HG03460 (cell line): ENCODE results near the gene RAP1A.
"Not testable (repeated sequence)": the region's sequence is repeated elsewhere in the genome, so short reads cannot be mapped to it uniquely, and the experiment has no call there.

Experiments
- ATAC-seq: cut with Tn5 transposase; IDR thresholded peaks from one replicate; pipeline ENCODE4 v1.9.1; 2021; ENCODE audit not compliant: unreplicated experiment

The RAP1A gene

GRCh38 chr1:111660204-111661150 is 40.9 kb downstream of the RAP1A start:
- ATAC-seq: no peak

- ATAC-seq: no peak
These were observed 45.1 kb downstream of the RAP1A start for GRCh38 chr1:111664652-111665051.

- no peak for ATAC-seq
These were observed 45.9 kb downstream of the RAP1A start for GRCh38 chr1:111665497-111665896.

GRCh38 chr1:111666828-111667227 is 47.2 kb downstream of the RAP1A start:
- no peak for ATAC-seq

GRCh38 chr1:111669268-111669667 is 49.7 kb downstream of the RAP1A start:
- ATAC-seq: no peak

- ATAC-seq: no peak
These were observed 52.3 kb downstream of the RAP1A start for GRCh38 chr1:111671852-111672251.

- ATAC-seq: no peak
These were observed 52.7 kb downstream of the RAP1A start for GRCh38 chr1:111672331-111672730.

GRCh38 chr1:111677604-111678003 is 58.0 kb downstream of the RAP1A start:
- ATAC-seq: no peak

GRCh38 chr1:111679541-111679940 is 60.0 kb downstream of the RAP1A start:
- ATAC-seq: no peak

GRCh38 chr1:111680212-111680800 is 60.7 kb downstream of the RAP1A start:
- not testable (repeated sequence) for ATAC-seq

GRCh38 chr1:111685293-111686153 is 65.9 kb downstream of the RAP1A start:
- not testable (repeated sequence) for ATAC-seq

GRCh38 chr1:111690306-111690617 is 70.7 kb downstream of the RAP1A start:
- no peak for ATAC-seq

GRCh38 chr1:111691886-111692285 is 72.3 kb downstream of the RAP1A start:
- no peak for ATAC-seq

- ATAC-seq: no peak
These were observed 76.2 kb downstream of the RAP1A start for GRCh38 chr1:111695801-111696200.

GRCh38 chr1:111696330-111696729 is 76.7 kb downstream of the RAP1A start:
- ATAC-seq: no peak

- ATAC-seq: no peak
These were observed 79.7 kb downstream of the RAP1A start for GRCh38 chr1:111699268-111699667.

- ATAC-seq: no peak
These were observed 83.0 kb downstream of the RAP1A start for GRCh38 chr1:111702504-111703050.

- no peak for ATAC-seq
These were observed 84.7 kb downstream of the RAP1A start for GRCh38 chr1:111704240-111704639.

GRCh38 chr1:111704776-111705175 is 85.2 kb downstream of the RAP1A start:
- ATAC-seq: no peak

- ATAC-seq: no peak
These were observed 86.3 kb downstream of the RAP1A start for GRCh38 chr1:111705841-111706240.

GRCh38 chr1:111706921-111707320 is 87.3 kb downstream of the RAP1A start:
- ATAC-seq: no peak
